HFFc6 (cell line): ENCODE data around the gene DEPDC7. TPM values are rescaled to one million over a fixed set of nuclear protein-coding genes. Genes with fewer than 3 reads are reported as not detected.

Source experiments
- DNase-seq: peaks from one replicate; pipeline ENCODE4 v3.0.0-alpha.2; 2018
- H3K27ac Mint-ChIP-seq: 2 replicates; pipeline ENCODE4 v1.8.0; 2020; ENCODE audit warnings: mild to moderate bottlenecking, mixed read lengths
- H3K27me3 Mint-ChIP-seq: 2 replicates; pipeline ENCODE4 v1.8.0; 2021; ENCODE audit warnings: mild to moderate bottlenecking, moderate library complexity, mixed read lengths; ENCODE audit not compliant: insufficient read depth
- H3K36me3 Mint-ChIP-seq: 2 replicates; pipeline ENCODE4 v1.8.0; 2021; ENCODE audit warnings: low read depth, mixed read lengths
- H3K4me1 Mint-ChIP-seq: 2 replicates; pipeline ENCODE4 v1.8.0; 2020; ENCODE audit warnings: low read depth, mixed read lengths
- H3K4me3 Mint-ChIP-seq: 2 replicates; pipeline ENCODE4 v1.8.0; 2020; ENCODE audit warnings: mild to moderate bottlenecking, moderate library complexity, mixed read lengths
- H3K9me3 Mint-ChIP-seq: 2 replicates; pipeline ENCODE4 v1.8.0; 2020; ENCODE audit warnings: mild to moderate bottlenecking, mixed read lengths
- CTCF ChIP-seq: fragments of 200-600 bp; sonication (generic); IDR thresholded peaks from 2 replicates; pipeline ENCODE4 v1.5.0; 2021; ENCODE audit warnings: antibody characterized with exemption, mild to moderate bottlenecking
- total RNA-seq, 6 experiments: library from RNA; stranded (reverse); fragmentation: NEBNext Ultra II Directional; extraction: Animal tissue kit (Norgen Biotek cat#: 25700); gene quantifications; 2 replicates in 1 of 6; 3 replicates in 5 of 6; pipeline ENCODE4 v1.2.3, GENCODE V29; 2021

The DEPDC7 gene
- total RNA-seq, 6 experiments from 2014 or later, result 14.5 to 19.1 (median 14.9) TPM

- no peak overlapping the region for H3K4me3 Mint-ChIP-seq
- peaks cover 11% of the 10 kb centered on the region for H3K36me3 Mint-ChIP-seq
- peaks cover 49% of the 10 kb centered on the region for H3K4me1 Mint-ChIP-seq
- no peak for TF ChIP-seq CTCF
- H3K27me3 Mint-ChIP-seq, result no peaks in the 10 kb centered on the region; the same call in 1 of the 2 replicates
- H3K27ac Mint-ChIP-seq, result no peak overlapping the region
- DNase-seq, result no peak
- H3K9me3 Mint-ChIP-seq, result no peaks in the 10 kb centered on the region
These were observed 1.9 kb upstream of the DEPDC7 start for GRCh38 chr11:33013755-33014154.

GRCh38 chr11:33016654-33017053 is 976 bp downstream of the DEPDC7 start:
- DNase-seq, result peak; percentile 35
- Mint-ChIP-seq H3K9me3 (no peaks in the 10 kb centered on the region), H3K36me3 (peaks cover 21% of the 10 kb centered on the region), H3K4me1 (peaks cover 59% of the 10 kb centered on the region), H3K27ac (peak overlapping the region; percentile 88), H3K27me3 (no peaks in the 10 kb centered on the region; the same call in 1 of the 2 replicates), H3K4me3 (peak overlapping the region; percentile 96)
- no peak for TF ChIP-seq CTCF

GRCh38 chr11:33017478-33017877 is 1.8 kb downstream of the DEPDC7 start:
- no peaks in the 10 kb centered on the region for H3K9me3 Mint-ChIP-seq
- no peak for DNase-seq
- H3K27ac Mint-ChIP-seq, result no peak overlapping the region
- no peaks in the 10 kb centered on the region; the same call in 1 of the 2 replicates for H3K27me3 Mint-ChIP-seq
- H3K4me1 Mint-ChIP-seq, result peaks cover 61% of the 10 kb centered on the region
- peak overlapping the region; percentile 96 for H3K4me3 Mint-ChIP-seq
- H3K36me3 Mint-ChIP-seq, result peaks cover 21% of the 10 kb centered on the region
- no peak for TF ChIP-seq CTCF

GRCh38 chr11:33017965-33018364 is 2.3 kb downstream of the DEPDC7 start:
- peak overlapping the region; percentile 96 for H3K4me3 Mint-ChIP-seq
- peaks cover 65% of the 10 kb centered on the region for H3K4me1 Mint-ChIP-seq
- no peak for DNase-seq
- H3K36me3 Mint-ChIP-seq, result peaks cover 21% of the 10 kb centered on the region
- no peaks in the 10 kb centered on the region; the same call in 1 of the 2 replicates for H3K27me3 Mint-ChIP-seq
- H3K27ac Mint-ChIP-seq, result no peak overlapping the region
- H3K9me3 Mint-ChIP-seq, result no peaks in the 10 kb centered on the region
- TF ChIP-seq CTCF, result no peak

DNA sequence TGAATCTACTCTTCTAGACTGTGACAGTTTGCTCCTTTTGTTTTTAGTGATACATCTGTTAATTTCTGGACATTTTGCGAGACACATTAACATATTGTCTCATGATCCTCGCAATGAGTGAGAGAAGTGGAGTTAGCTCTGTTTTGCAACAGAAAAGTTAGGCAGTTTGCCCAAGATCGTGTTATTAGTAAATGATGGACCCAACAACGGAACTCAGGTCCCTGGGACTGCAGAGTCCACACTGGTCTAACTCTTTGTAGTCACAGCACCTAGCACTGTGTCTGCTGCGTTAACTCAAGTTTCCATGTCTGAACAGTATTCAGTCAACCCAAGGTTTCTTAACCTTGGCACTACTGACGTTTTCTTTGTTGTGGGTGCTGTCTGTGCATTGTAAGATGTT is 3.2 kb downstream of the DEPDC7 start:
- Mint-ChIP-seq H3K9me3 (no peaks in the 10 kb centered on the region), H3K36me3 (peaks cover 21% of the 10 kb centered on the region), H3K27me3 (no peaks in the 10 kb centered on the region; the same call in 1 of the 2 replicates), H3K4me1 (peaks cover 63% of the 10 kb centered on the region), H3K27ac (no peak overlapping the region), H3K4me3 (no peak overlapping the region)
- DNase-seq, result no peak
- TF ChIP-seq CTCF, result no peak

DNA sequence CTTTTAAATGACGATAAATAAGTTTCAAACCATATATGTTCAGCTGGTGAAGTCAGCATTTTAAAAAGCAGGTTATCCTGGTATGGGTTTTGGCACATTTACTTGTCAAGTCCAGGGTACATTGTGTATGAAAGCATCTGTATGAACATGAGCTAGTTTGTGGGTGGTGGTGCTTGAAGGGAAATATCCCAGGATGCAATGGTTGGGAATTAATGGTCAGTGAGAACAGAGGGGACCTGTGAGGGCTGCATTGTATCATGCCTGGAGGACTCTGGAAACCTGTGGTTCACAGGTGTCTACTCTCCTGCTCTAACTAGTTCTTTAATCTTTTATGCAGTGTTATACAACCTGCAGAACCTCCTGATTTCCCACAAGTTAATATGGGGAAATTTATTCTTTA is 5.8 kb downstream of the DEPDC7 start:
- Mint-ChIP-seq H3K4me1 (peaks cover 80% of the 10 kb centered on the region), H3K36me3 (peaks cover 25% of the 10 kb centered on the region), H3K27me3 (no peaks in the 10 kb centered on the region; the same call in 1 of the 2 replicates), H3K27ac (no peak overlapping the region), H3K4me3 (no peak overlapping the region), H3K9me3 (no peaks in the 10 kb centered on the region)
- TF ChIP-seq CTCF, result no peak
- no peak for DNase-seq
